Right ventricle myocardium superior (tissue), 1 donor: Measurements from ENCODE around the gene CBLN1. TPM values are rescaled to one million over a fixed set of nuclear protein-coding genes. Genes with fewer than 3 reads are reported as not detected.

Experiments used
- ATAC-seq: fragments of 200-7000 bp; cut with Tn5 transposase; one replicate; pipeline ENCODE4 v1.9.1; 2020; ENCODE audit warnings: mild to moderate bottlenecking; ENCODE audit not compliant: poor library complexity
- DNase-seq: peaks from one replicate; pipeline ENCODE4 v3.0.0-alpha.2; 2020
- intact Hi-C: fragments of 100-400 bp; cut with DNase I; formaldehyde crosslinking; loops from one replicate; pipeline ENCODE4 v1.11.2; 2022
- total RNA-seq: library from RNA; stranded (reverse); fragmentation: NEBNext Ultra II Directional; extraction: Animal tissue kit (Norgen Biotek cat#: 25700); gene quantifications from one replicate; pipeline ENCODE4 v1.2.1, GENCODE V29; 2021
- donor health status: DM: no; HTN: yes; CAD: no; lungs with severe emphysema.

Gene CBLN1
- total RNA-seq, 1 donor from 2014 or later, result 1.5 TPM

- no peak for ATAC-seq
- intact Hi-C loops, result no loop called here
- no peak for DNase-seq
These were observed 2.5 kb downstream of the CBLN1 start for GRCh38 chr16:49278944-49279725.

GRCh38 chr16:49278567-49278827 is 3.1 kb downstream of the CBLN1 start:
- no peak for ATAC-seq
- no peak for DNase-seq
- intact Hi-C loops, result no loop called here

- ATAC-seq (no peak), DNase-seq (no peak)
- intact Hi-C loops, result no loop called here
These were observed 3.7 kb downstream of the CBLN1 start for GRCh38 chr16:49277766-49278566.

DNA sequence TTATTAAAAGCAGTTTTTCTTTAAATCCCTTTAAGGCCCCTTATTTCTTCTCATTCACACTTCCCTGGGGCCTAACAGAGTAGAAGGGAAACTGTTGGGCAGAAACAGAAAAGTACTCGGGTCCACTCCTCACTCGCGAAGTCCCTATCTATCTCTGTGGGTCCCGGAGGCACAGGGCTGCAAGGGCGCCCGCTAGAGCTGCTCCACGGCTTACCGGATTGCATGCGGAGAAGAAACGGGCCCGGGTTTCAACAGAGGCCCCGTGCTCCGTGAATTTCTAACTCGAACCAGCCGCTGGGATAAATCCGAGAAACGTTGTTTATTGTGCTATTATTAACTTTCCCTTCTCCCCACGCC is 4.3 kb downstream of the CBLN1 start:
- DNase-seq, result no peak
- intact Hi-C loops, result no loop called here
- ATAC-seq, result no peak

GRCh38 chr16:49276646-49277385 is 4.8 kb downstream of the CBLN1 start:
- ATAC-seq, result no peak
- DNase-seq, result no peak
- intact Hi-C loops, result no loop called here

DNA sequence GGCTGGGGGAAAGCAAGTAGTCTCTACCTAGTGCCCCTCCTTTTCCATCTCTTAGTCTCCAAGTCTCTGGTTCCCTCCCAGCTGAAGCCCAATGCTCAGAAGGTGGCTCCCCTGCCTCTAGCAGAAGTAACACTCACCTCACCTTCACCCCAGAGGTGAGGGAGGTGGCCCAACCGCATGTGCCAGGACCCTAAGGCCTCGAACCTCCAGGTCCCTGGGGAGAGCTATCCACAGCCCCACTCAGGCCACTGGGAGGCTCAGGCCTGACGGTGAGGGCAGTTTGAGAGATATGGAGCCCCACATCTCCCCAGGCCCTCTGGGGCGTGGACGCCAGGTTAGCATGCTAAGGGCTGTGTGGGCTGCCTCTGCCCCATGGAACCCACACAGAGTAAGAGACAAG is 5.8 kb downstream of the CBLN1 start:
- DNase-seq (no peak), ATAC-seq (no peak)
- intact Hi-C loops, result no loop called here

- DNase-seq (no peak), ATAC-seq (no peak)
- intact Hi-C loops, result no loop called here
These were observed 6.4 kb downstream of the CBLN1 start for GRCh38 chr16:49275050-49275730.

- intact Hi-C loops, result no loop called here
- ATAC-seq, result no peak
- no peak for DNase-seq
These were observed 7.0 kb downstream of the CBLN1 start for GRCh38 chr16:49274591-49274990.

DNA sequence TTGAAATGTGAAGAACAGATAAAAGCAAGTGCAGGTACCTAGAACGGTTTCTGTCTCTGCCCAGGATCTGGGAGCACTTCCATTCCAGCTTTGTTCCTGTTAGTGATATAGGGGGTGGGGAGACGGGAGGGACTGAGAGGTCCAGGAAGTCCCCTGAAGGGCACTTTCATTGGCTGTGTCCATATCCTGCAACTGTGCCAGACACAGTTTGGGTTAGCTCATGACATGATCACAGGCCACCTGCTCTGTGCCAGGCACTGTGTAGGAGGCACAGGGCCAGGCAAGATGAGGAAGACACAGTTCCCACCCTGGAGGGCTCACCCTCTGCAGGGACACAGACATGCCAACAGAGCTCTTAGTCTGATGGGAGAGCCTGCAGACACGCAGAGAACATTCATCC is 7.9 kb downstream of the CBLN1 start:
- intact Hi-C loops, result no loop called here
- ATAC-seq, result no peak
- DNase-seq, result no peak

GRCh38 chr16:49271363-49271762 is 10.3 kb downstream of the CBLN1 start:
- ATAC-seq (no peak), DNase-seq (no peak)
- intact Hi-C loops, result no loop called here

DNA sequence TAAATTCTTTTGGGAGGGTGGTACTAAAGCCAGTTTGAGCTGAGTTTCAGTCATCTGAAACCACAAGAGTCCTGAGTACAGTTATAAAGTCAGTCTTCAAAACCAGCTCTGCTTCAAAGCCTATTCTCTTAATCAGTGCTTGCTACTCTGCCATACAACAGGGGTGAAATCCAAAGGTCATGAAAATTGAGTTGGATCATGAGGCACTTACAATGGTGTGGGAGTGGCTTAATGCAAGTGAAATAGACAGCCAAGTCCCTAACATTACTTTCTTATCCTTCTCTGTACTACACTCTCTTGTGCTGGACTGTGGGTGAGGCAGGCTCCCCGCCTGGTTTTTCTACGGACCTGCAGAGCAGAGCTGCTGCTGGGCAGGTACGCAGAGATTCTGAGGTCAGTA is 12.4 kb downstream of the CBLN1 start:
- intact Hi-C loops, result no loop called here
- ATAC-seq (no peak), DNase-seq (no peak)

- no peak for ATAC-seq
- intact Hi-C loops, result no loop called here
- no peak for DNase-seq
These were observed 13.0 kb downstream of the CBLN1 start for GRCh38 chr16:49268667-49269066.

DNA sequence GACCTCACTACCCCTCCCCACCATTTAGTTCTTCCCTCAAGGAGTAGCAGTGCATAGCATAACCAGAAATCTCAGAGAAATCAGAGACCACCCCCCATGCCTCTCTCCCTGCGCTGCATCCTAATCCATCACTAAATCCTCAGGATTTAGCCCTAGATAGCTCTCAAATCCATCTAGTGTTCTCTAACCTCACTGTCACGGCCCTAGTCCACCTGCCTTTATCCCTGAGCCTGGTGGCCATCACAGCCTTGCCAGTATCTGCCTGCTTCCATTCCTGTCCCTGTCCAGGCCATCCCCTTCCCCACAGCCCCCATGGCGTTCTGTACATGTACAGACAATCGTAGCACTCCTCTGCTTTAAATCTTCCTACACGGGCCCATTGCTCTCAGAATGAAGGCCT is 19.1 kb downstream of the CBLN1 start:
- intact Hi-C loops, result no loop called here
- no peak for DNase-seq
- ATAC-seq, result no peak

- intact Hi-C loops, result no loop called here
- ATAC-seq, result no peak
- no peak for DNase-seq
These were observed 19.7 kb downstream of the CBLN1 start for GRCh38 chr16:49261930-49262329.

DNA sequence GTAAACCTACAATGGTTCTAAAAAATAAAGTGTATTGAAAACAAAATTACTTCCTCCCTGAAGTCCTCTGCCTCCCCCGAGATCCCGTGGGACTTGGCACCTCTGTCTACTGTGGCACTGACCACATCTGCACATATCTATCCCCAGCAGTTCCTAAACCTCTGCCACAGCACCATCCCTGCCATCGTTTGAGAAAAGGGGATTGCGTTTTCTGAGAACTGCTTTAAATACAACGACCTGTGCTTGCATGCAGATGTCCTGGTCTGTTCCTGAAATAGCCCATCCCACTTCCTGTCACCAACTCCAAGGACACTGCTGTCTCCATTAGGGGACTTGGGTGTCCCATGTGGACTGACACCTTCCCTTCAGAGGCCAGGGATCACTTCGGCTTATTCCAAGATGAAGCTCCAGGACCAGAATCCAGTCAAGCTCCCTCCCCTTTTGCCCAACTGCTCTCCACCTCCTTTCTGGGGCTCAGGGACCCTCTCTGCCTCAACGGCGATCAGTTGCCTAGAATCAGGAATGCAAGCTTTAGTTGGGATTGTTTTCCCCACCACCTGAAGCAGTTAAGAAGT is 20.6 kb downstream of the CBLN1 start:
- intact Hi-C loops, result no loop called here
- no peak for DNase-seq
- ATAC-seq, result no peak

DNA sequence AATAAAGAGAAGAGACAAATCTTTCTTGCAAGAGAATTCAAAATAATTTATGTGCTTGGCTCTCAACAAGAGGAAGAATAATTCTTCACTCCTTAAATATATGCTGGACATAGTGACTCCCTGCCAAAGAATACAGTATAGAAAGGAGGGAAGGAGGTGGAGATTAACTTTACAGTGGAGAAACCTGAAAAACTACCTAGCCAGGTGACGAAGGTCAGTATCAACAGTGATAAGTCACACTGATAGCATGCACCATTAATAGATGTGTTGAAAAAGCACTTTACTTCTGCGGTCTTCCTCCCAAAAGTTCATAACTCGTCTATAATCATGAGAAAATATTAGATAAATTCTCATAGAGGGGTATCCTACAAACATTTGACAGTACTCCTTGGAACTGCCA is 21.4 kb downstream of the CBLN1 start:
- intact Hi-C loops, result no loop called here
- DNase-seq (no peak), ATAC-seq (no peak)

DNA sequence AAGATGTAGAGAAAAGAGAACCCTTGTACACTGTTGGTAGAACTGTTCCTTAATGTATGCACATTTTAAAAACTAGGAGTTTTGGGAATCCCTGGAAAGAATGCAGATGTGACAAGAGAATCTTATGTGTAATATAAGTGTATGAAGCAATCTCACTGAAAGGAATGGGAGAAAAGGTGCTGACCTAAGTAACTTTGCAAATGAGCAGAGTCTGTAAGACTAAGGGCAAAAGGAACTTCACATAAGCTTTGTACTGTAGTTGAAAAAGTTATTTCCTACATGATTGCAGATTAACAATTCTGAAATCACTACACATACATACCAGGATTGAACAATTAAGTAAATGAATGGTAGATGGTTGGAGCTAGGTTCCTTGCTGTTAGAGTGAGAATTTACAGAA is 22.3 kb downstream of the CBLN1 start:
- intact Hi-C loops, result no loop called here
- DNase-seq, result no peak
- no peak for ATAC-seq

- intact Hi-C loops, result no loop called here
- no peak for DNase-seq
- no peak for ATAC-seq
These were observed 30.9 kb downstream of the CBLN1 start for GRCh38 chr16:49250689-49251088.

- intact Hi-C loops, result no loop called here
- ATAC-seq, result no peak
- DNase-seq, result no peak
These were observed 33.4 kb downstream of the CBLN1 start for GRCh38 chr16:49248227-49248626.
